GM23338 (cell line): ENCODE measurements around the gene VSIG4. TPM values are rescaled to one million over a fixed set of nuclear protein-coding genes. Genes with fewer than 3 reads are reported as not detected.
"Not testable (repeated sequence)": the region's sequence is repeated elsewhere in the genome, so short reads cannot be mapped to it uniquely, and the experiment has no call there.

Source experiments
- ATAC-seq: fragments of 200-7000 bp; cut with Tn5 transposase; 3 replicates; pipeline ENCODE4 v1.9.1; 2020
- DNase-seq: peaks from one replicate; pipeline ENCODE4 v3.0.0-alpha.2; 2015; ENCODE audit warnings: low spot score
- H2AFZ ChIP-seq: fragments of 200-600 bp; sonication (generic); 2 replicates; pipeline ENCODE4 v1.8.0; 2016; ENCODE audit warnings: antibody characterized with exemption, mild to moderate bottlenecking, moderate library complexity
- H3F3A ChIP-seq: fragments of 200-600 bp; sonication (generic); replicated peaks from 2 replicates; pipeline ENCODE4 v1.8.0; 2017; ENCODE audit warnings: antibody characterized with exemption, mixed run types, low read depth
- H3K27ac ChIP-seq: fragments of 200-600 bp; sonication (generic); 2 replicates; pipeline ENCODE4 v1.6.1; 2016; ENCODE audit warnings: low read depth
- H3K27me3 ChIP-seq: fragments of 200-600 bp; sonication (generic); 2 replicates; pipeline ENCODE4 v1.8.0; 2016; ENCODE audit warnings: mild to moderate bottlenecking, mixed run types, moderate library complexity; ENCODE audit not compliant: insufficient read depth
- H3K36me3 ChIP-seq: fragments of 200-600 bp; sonication (generic); 2 replicates; pipeline ENCODE4 v1.8.0; 2016; ENCODE audit warnings: mild to moderate bottlenecking; ENCODE audit not compliant: insufficient read depth
- H3K4me1 ChIP-seq: fragments of 200-600 bp; sonication (generic); 2 replicates; pipeline ENCODE4 v1.8.0; 2016; ENCODE audit warnings: mild to moderate bottlenecking, moderate library complexity; ENCODE audit not compliant: insufficient read depth
- H3K4me2 ChIP-seq: fragments of 200-600 bp; sonication (generic); 2 replicates; pipeline ENCODE4 v1.7.1; 2017; ENCODE audit warnings: mixed run types
- H3K4me3 ChIP-seq: fragments of 200-600 bp; sonication (generic); 2 replicates; pipeline ENCODE4 v1.6.1; 2016; ENCODE audit warnings: mixed run types
- H3K79me2 ChIP-seq: fragments of 200-600 bp; sonication (generic); replicated peaks from 2 replicates; pipeline ENCODE4 v1.8.0; 2017; ENCODE audit warnings: mild to moderate bottlenecking; ENCODE audit not compliant: insufficient read depth
- H3K9me2 ChIP-seq: fragments of 200-600 bp; sonication (generic); 2 replicates; pipeline ENCODE4 v1.8.0; 2017; ENCODE audit not compliant: insufficient read depth
- H4K20me1 ChIP-seq: fragments of 200-600 bp; sonication (generic); replicated peaks from 2 replicates; pipeline ENCODE4 v1.8.0; 2017; ENCODE audit warnings: mild to moderate bottlenecking; ENCODE audit not compliant: insufficient read depth
- H3K27ac Mint-ChIP-seq: 2 replicates; pipeline ENCODE4 v1.8.0; 2020; ENCODE audit warnings: inconsistent platforms, mild to moderate bottlenecking, moderate library complexity, mixed read lengths
- H3K27me3 Mint-ChIP-seq: 3 replicates; pipeline ENCODE4 v1.8.0; 2022; ENCODE audit warnings: low read depth, mild to moderate bottlenecking, moderate library complexity, mixed read lengths, inconsistent platforms; ENCODE audit not compliant: insufficient read depth, poor library complexity
- H3K36me3 Mint-ChIP-seq: 3 replicates; pipeline ENCODE4 v1.8.0; 2021; ENCODE audit warnings: low read depth, mild to moderate bottlenecking, inconsistent platforms, moderate library complexity, mixed read lengths
- H3K4me1 Mint-ChIP-seq: 3 replicates; pipeline ENCODE4 v1.8.0; 2020; ENCODE audit warnings: mild to moderate bottlenecking, inconsistent platforms, mixed read lengths
- H3K4me3 Mint-ChIP-seq: 3 replicates; pipeline ENCODE4 v1.8.0; 2021; ENCODE audit warnings: moderate library complexity, mild to moderate bottlenecking, inconsistent platforms, mixed read lengths
- H3K9me3 Mint-ChIP-seq: 3 replicates; pipeline ENCODE4 v1.8.0; 2020; ENCODE audit warnings: moderate library complexity, mild to moderate bottlenecking, inconsistent platforms, mixed read lengths
- CREB1 ChIP-seq: fragments of 250-450 bp; sonication (Bioruptor Pico); IDR thresholded peaks from 2 replicates; pipeline ENCODE4 v1.5.0; 2020; ENCODE audit warnings: low read depth, mild to moderate bottlenecking, moderate library complexity
- CTCF ChIP-seq, 2 experiments: fragments of 200-600 bp in 1 of 2; sonication (generic) in 1 of 2; conservative IDR thresholded peaks; 2 replicates each; pipeline versions ENCODE4 v1.5.1 to v1.6.1; 2016 to 2017; ENCODE audit warnings: antibody characterized with exemption in 2 of 2, low read depth in 2 of 2, mild to moderate bottlenecking in 2 of 2, moderate library complexity in 1 of 2
- EZH2 ChIP-seq: fragments of 200-600 bp; sonication (generic); IDR thresholded peaks from one replicate; pipeline ENCODE4 v1.8.0; 2017; ENCODE audit warnings: antibody characterized with exemption, mild to moderate bottlenecking, low read depth; ENCODE audit not compliant: unreplicated experiment
- EZH2phosphoT487 ChIP-seq: fragments of 200-600 bp; sonication (generic); IDR thresholded peaks from one replicate; pipeline ENCODE4 v1.8.1; 2018; ENCODE audit warnings: antibody characterized with exemption; ENCODE audit not compliant: unreplicated experiment
- POLR2AphosphoS5 ChIP-seq: IDR thresholded peaks from 2 replicates; pipeline ENCODE4 v1.6.1; 2016; ENCODE audit warnings: antibody characterized with exemption, low read depth
- STAT1 ChIP-seq: IDR thresholded peaks from one replicate; pipeline ENCODE4 v1.6.1; 2016; ENCODE audit warnings: antibody characterized with exemption; ENCODE audit not compliant: unreplicated experiment
- ZNF114 ChIP-seq: fragments of 250-450 bp; sonication (Bioruptor Pico); IDR thresholded peaks from 2 replicates; pipeline ENCODE4 v1.5.0; 2020; ENCODE audit warnings: mild to moderate bottlenecking, moderate library complexity
- ZNF331 ChIP-seq: fragments of 250-450 bp; sonication (Bioruptor Pico); IDR thresholded peaks from 2 replicates; pipeline ENCODE4 v1.5.0; 2020; ENCODE audit warnings: low read depth, mild to moderate bottlenecking, moderate library complexity
- polyA plus RNA-seq: library from polyadenylated mRNA; unstranded; fragments of >200 nt; fragmentation: Nextera tagmentation; extraction: Ambion mirVana; gene quantifications from 2 replicates; pipeline ENCODE4 v1.2.1, GENCODE V29; 2016
- total RNA-seq: library from RNA; depleted of rRNA; stranded (reverse); fragments of >200 nt; shearing (Covaris generic); gene quantifications from 2 replicates; pipeline ENCODE4 v1.2.3, GENCODE V29; 2014
- TF ChIP-seq, protein P1 (sequence below): IDR thresholded peaks from 2 replicates; pipeline ENCODE4 v1.6.1; 2016; ENCODE audit warnings: antibody characterized with exemption
- TF ChIP-seq, protein P2 (sequence below): IDR thresholded peaks from one replicate; pipeline ENCODE4 v1.6.1; 2018; ENCODE audit warnings: antibody characterized with exemption; ENCODE audit not compliant: unreplicated experiment

Gene VSIG4
- total and polyA plus RNA-seq, 2 experiments from 2014 or later, result not detected

DNA sequence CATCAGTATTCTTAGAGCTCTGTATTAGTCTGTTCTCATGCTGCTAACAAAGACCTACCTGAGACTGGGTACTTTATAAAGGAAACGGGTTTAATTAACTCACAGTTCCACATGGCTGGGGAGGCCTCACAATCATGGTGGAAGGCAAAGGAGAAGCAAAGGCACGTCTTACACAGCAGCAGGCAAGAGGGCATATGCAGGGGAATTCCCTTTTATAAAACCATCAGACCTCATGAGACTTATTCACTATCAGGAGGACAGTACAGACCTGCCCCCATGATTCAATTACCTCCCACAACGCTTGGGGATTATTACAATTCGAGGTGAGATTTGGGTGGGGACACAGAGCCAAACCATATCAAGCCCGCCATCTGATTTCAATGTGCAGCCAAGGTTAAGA is 17.1 kb upstream of the VSIG4 start:
- H3K4me3 Mint-ChIP-seq, H3K27ac ChIP-seq, DNase-seq, H3K4me1 ChIP-seq, H3K27ac Mint-ChIP-seq, H3K9me3 Mint-ChIP-seq, H3K79me2 ChIP-seq, H3F3A ChIP-seq, H3K9me2 ChIP-seq, H3K4me2 ChIP-seq, H3K4me1 Mint-ChIP-seq, H3K36me3 Mint-ChIP-seq, H3K4me3 ChIP-seq, ATAC-seq, H3K27me3 Mint-ChIP-seq, H4K20me1 ChIP-seq, H3K36me3 ChIP-seq, H3K27me3 ChIP-seq, H2AFZ ChIP-seq: not testable (repeated sequence)

DNA sequence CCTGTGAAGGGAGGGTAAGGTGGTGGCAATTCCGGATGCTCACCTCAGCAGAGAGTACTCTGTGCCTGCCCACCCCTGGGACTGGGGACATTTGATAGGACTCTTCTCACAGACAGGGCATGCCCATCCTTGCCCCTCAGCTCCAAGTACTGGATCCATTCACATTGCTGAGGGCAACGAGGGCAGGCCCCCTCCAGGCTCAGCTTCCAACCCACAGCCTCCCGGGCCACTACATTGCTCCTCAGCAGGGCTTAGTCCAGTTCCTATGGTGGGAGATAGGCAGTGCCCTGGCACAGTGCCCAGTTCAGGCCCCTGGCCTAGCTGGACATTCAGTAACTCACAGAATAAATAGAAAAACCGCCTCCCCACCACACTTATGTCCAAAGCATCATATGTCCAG is 15.1 kb upstream of the VSIG4 start:
- Histone ChIP-seq H3K4me2 (no peak overlapping the region), H3F3A (no peaks in the 10 kb centered on the region), H3K4me3 (no peak overlapping the region), H2AFZ (no peak overlapping the region), H3K79me2 (no peaks in the 10 kb centered on the region), H3K4me1 (no peaks in the 10 kb centered on the region), H3K27me3 (no peaks in the 10 kb centered on the region), H3K9me2 (no peaks in the 10 kb centered on the region), H4K20me1 (no peaks in the 10 kb centered on the region), H3K36me3 (no peaks in the 10 kb centered on the region), H3K27ac (no peak overlapping the region)
- no peak overlapping the region for H3K27ac Mint-ChIP-seq
- H3K4me1 Mint-ChIP-seq, result no peaks in the 10 kb centered on the region
- H3K9me3 Mint-ChIP-seq, result no peaks in the 10 kb centered on the region
- H3K27me3 Mint-ChIP-seq, result no peaks in the 10 kb centered on the region
- no peak overlapping the region for H3K4me3 Mint-ChIP-seq
- TF ChIP-seq EZH2, result no peak
- TF ChIP-seq POLR2AphosphoS5, result no peak
- TF ChIP-seq, protein P1, sequence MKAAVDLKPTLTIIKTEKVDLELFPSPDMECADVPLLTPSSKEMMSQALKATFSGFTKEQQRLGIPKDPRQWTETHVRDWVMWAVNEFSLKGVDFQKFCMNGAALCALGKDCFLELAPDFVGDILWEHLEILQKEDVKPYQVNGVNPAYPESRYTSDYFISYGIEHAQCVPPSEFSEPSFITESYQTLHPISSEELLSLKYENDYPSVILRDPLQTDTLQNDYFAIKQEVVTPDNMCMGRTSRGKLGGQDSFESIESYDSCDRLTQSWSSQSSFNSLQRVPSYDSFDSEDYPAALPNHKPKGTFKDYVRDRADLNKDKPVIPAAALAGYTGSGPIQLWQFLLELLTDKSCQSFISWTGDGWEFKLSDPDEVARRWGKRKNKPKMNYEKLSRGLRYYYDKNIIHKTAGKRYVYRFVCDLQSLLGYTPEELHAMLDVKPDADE, result no peak
- TF ChIP-seq CREB1 (CRISPR knock-in tag), result no peak
- DNase-seq, result no peak
- H3K36me3 Mint-ChIP-seq, result no peaks in the 10 kb centered on the region
- no peak for ATAC-seq

GRCh38 chrX:66053414-66053813 is 13.5 kb upstream of the VSIG4 start:
- no peaks in the 10 kb centered on the region for H3K79me2 ChIP-seq
- H3K36me3 ChIP-seq, result no peaks in the 10 kb centered on the region
- no peak overlapping the region for H3K4me2 ChIP-seq
- no peak overlapping the region for H2AFZ ChIP-seq
- Mint-ChIP-seq H3K27ac (no peak overlapping the region), H3K4me3 (no peak overlapping the region), H3K27me3 (no peaks in the 10 kb centered on the region), H3K36me3 (no peaks in the 10 kb centered on the region), H3K9me3 (no peaks in the 10 kb centered on the region), H3K4me1 (no peaks in the 10 kb centered on the region)
- no peaks in the 10 kb centered on the region for H4K20me1 ChIP-seq
- H3K4me1 ChIP-seq, result no peaks in the 10 kb centered on the region
- H3K4me3 ChIP-seq, result no peak overlapping the region
- DNase-seq, result peak; percentile 2
- H3F3A ChIP-seq, result no peaks in the 10 kb centered on the region
- ATAC-seq, result peak; percentile 31
- no peaks in the 10 kb centered on the region for H3K9me2 ChIP-seq
- no peak overlapping the region for H3K27ac ChIP-seq
- H3K27me3 ChIP-seq, result no peaks in the 10 kb centered on the region
- TF ChIP-seq, protein P2, sequence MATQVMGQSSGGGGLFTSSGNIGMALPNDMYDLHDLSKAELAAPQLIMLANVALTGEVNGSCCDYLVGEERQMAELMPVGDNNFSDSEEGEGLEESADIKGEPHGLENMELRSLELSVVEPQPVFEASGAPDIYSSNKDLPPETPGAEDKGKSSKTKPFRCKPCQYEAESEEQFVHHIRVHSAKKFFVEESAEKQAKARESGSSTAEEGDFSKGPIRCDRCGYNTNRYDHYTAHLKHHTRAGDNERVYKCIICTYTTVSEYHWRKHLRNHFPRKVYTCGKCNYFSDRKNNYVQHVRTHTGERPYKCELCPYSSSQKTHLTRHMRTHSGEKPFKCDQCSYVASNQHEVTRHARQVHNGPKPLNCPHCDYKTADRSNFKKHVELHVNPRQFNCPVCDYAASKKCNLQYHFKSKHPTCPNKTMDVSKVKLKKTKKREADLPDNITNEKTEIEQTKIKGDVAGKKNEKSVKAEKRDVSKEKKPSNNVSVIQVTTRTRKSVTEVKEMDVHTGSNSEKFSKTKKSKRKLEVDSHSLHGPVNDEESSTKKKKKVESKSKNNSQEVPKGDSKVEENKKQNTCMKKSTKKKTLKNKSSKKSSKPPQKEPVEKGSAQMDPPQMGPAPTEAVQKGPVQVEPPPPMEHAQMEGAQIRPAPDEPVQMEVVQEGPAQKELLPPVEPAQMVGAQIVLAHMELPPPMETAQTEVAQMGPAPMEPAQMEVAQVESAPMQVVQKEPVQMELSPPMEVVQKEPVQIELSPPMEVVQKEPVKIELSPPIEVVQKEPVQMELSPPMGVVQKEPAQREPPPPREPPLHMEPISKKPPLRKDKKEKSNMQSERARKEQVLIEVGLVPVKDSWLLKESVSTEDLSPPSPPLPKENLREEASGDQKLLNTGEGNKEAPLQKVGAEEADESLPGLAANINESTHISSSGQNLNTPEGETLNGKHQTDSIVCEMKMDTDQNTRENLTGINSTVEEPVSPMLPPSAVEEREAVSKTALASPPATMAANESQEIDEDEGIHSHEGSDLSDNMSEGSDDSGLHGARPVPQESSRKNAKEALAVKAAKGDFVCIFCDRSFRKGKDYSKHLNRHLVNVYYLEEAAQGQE, result no peak
- TF ChIP-seq STAT1 (no peak), POLR2AphosphoS5 (no peak), CREB1 (CRISPR knock-in tag) (no peak), ZNF331 (CRISPR knock-in tag) (no peak), CTCF (conservative IDR thresholded peaks at IDR 0.05; ENCODE audit: low read depth in 2 of 2) (no peak), ZNF114 (CRISPR knock-in tag) (no peak), EZH2phosphoT487 (no peak), EZH2 (no peak)
